Activated naive CD4-positive, alpha-beta T cell treated with anti-CD3 and anti-CD28 coated beads, Interleukin-2, amount 10 ng/mL, durations not matched to agents 7 days and 5 days (primary cell): ENCODE measurements around the gene EFCAB11.

Source experiments
- CTCF ChIA-PET: fragments of 350-600 bp; sonication (Branson Sonifier 250); formaldehyde crosslinking; loops from one replicate; lab custom pipeline; 2021; ENCODE audit warnings: antibody characterized with exemption; lab: Charles Lee
- DNase-seq: peaks from one replicate; pipeline ENCODE4 v3.0.0-alpha.2; 2020
- H3K27ac Mint-ChIP-seq: one replicate; pipeline ENCODE4 v1.8.0; 2021; ENCODE audit warnings: mild to moderate bottlenecking, moderate library complexity, mixed read lengths
- H3K27me3 Mint-ChIP-seq: one replicate; pipeline ENCODE4 v1.8.0; 2021; ENCODE audit warnings: mild to moderate bottlenecking, mixed read lengths
- H3K36me3 Mint-ChIP-seq: one replicate; pipeline ENCODE4 v1.8.0; 2021; ENCODE audit warnings: mixed read lengths
- H3K4me1 Mint-ChIP-seq: one replicate; pipeline ENCODE4 v1.8.0; 2021; ENCODE audit warnings: mixed read lengths
- H3K4me3 Mint-ChIP-seq: one replicate; pipeline ENCODE4 v1.8.0; 2021; ENCODE audit warnings: mild to moderate bottlenecking, moderate library complexity, mixed read lengths
- H3K9me3 Mint-ChIP-seq: one replicate; pipeline ENCODE4 v1.8.0; 2021; ENCODE audit warnings: mixed read lengths

Gene EFCAB11

DNA sequence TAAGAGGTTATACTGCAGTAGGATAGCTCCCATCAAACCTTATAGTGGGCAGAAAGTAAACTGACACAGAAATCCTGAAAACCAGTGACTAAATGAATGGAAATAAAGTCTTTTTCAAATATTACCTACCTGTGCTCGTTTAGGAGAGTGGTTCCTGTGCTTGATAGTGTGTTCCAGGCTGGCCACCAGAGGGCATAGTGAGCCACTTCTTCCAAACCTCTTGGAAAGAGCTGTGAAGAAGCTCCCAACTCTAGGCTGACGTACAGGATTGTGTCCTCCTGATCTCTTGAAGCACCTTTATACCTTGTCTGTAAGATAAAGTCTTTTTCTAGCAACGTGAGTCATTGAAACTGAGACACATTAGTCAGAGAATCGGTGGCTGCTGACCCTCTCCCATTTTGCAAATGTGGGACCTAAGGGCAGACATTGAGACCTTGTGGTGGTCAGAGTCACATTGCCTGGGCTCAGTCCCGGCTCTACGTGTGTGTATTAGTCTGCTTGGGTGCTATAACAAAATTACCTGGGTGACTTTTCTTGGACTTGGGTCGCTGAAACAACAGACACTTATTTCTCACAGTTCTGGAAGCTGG, 18.8 kb upstream of the EFCAB11 start:
- H3K4me3 Mint-ChIP-seq, result no peak overlapping the region
- peaks cover 43% of the 10 kb centered on the region for H3K36me3 Mint-ChIP-seq
- H3K27me3 Mint-ChIP-seq, result no peaks in the 10 kb centered on the region
- DNase-seq, result peak; percentile 71
- no peaks in the 10 kb centered on the region for H3K4me1 Mint-ChIP-seq
- CTCF ChIA-PET, result interaction anchor here (0.6 to 3.4 kb wide), 19 partner anchors 8 to 262 kb away, joined by 3 to 24 read pairs (median 7); no protein-coding TSS in a partner anchor
- H3K9me3 Mint-ChIP-seq, result no peaks in the 10 kb centered on the region
- no peak overlapping the region for H3K27ac Mint-ChIP-seq

- Mint-ChIP-seq H3K4me3 (no peak overlapping the region), H3K27me3 (no peaks in the 10 kb centered on the region), H3K4me1 (peaks cover 14% of the 10 kb centered on the region), H3K36me3 (peaks cover 69% of the 10 kb centered on the region), H3K27ac (no peak overlapping the region), H3K9me3 (no peaks in the 10 kb centered on the region)
- DNase-seq, result no peak
- CTCF ChIA-PET, result interaction anchor here (0.8 to 3.1 kb wide), 2 partner anchors 7 to 27 kb away, joined by 3 to 12 read pairs; no protein-coding TSS in a partner anchor
Observed at GRCh38 chr14:89965839-89966238, 11.3 kb upstream of the EFCAB11 start.

DNA sequence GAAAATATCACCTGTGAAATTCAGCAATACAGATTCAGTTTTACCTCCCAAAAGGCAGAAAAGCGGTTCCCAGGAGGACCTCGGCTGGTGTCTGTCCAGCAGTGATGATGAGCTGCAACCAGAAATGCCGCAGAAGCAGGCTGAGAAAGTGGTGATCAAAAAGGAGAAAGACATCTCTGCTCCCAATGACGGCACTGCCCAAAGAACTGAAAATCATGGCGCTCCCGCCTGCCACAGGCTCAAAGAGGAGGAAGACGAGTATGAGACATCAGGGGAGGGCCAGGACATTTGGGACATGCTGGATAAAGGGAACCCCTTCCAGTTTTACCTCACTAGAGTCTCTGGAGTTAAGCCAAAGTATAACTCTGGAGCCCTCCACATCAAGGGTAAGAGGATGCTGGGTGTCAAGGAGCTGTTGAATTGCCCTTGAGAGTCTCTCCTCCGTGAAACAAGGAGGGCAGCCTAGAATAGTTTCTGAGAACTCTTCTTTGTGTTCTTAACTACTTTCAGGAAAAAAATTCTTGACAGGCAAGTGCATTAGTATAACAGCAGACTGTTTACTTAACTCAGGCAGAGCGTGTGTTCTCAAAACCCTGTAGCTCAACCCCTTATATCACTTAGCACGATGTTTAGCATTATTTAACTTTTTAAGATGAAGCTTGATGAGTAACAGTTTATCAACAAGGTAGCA, 8.9 kb upstream of the EFCAB11 start:
- Mint-ChIP-seq H3K4me1 (peaks cover 37% of the 10 kb centered on the region), H3K27ac (no peak overlapping the region), H3K36me3 (peaks cover 73% of the 10 kb centered on the region), H3K9me3 (no peaks in the 10 kb centered on the region), H3K4me3 (no peak overlapping the region), H3K27me3 (no peaks in the 10 kb centered on the region)
- no peak for DNase-seq
- CTCF ChIA-PET, result interaction anchor here (3.1 kb wide), 1 partner anchor 10 kb away, joined by 12 read pairs; no protein-coding TSS in a partner anchor

- Mint-ChIP-seq H3K36me3 (peaks cover 77% of the 10 kb centered on the region), H3K4me1 (peaks cover 59% of the 10 kb centered on the region), H3K4me3 (no peak overlapping the region), H3K9me3 (no peaks in the 10 kb centered on the region), H3K27me3 (no peaks in the 10 kb centered on the region), H3K27ac (peak overlapping the region; percentile 46)
- no peak for DNase-seq
- CTCF ChIA-PET, result interaction anchor here (1.1 to 2.3 kb wide), 2 partner anchors 13 kb away, joined by 5 to 18 read pairs; no protein-coding TSS in a partner anchor
Observed at GRCh38 chr14:89960914-89961313, 6.4 kb upstream of the EFCAB11 start.

DNA sequence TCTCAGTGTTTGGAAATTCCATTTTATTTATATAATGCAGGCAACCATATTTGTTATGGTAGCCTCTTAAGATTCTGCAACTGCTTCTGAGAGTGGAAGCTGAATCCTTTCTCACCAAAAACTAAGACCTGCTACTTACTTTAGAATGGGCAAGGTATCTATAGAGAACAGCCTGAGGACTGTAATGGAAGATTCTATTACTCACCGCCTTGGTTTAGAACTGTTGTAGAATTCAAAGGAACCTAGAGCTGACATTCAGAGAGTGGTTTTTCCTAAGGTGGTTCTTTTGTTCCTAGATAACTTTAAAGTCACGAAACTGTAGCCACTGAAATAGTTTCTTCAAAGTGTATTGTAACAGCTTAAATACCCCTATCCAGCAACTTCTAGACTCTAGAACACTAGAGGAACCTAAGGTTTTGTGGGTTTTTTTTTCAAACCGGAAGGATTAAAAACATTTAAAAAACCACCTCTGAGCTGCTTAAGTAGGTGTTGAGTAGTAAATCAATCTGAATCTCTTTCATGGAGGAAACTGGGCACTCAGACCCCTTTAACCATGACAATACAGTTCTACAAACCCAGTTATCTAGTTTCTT, 5.4 kb upstream of the EFCAB11 start:
- H3K27me3 Mint-ChIP-seq, result no peaks in the 10 kb centered on the region
- H3K36me3 Mint-ChIP-seq, result peaks cover 72% of the 10 kb centered on the region
- peaks cover 59% of the 10 kb centered on the region for H3K4me1 Mint-ChIP-seq
- peak overlapping the region; percentile 88 for H3K27ac Mint-ChIP-seq
- no peak for DNase-seq
- CTCF ChIA-PET, result interaction anchor here (0.9 to 2.3 kb wide), 3 partner anchors 12 to 22 kb away, joined by 4 to 18 read pairs (median 4); no protein-coding TSS in a partner anchor
- H3K4me3 Mint-ChIP-seq, result peak overlapping the region; percentile 32
- no peaks in the 10 kb centered on the region for H3K9me3 Mint-ChIP-seq

DNA sequence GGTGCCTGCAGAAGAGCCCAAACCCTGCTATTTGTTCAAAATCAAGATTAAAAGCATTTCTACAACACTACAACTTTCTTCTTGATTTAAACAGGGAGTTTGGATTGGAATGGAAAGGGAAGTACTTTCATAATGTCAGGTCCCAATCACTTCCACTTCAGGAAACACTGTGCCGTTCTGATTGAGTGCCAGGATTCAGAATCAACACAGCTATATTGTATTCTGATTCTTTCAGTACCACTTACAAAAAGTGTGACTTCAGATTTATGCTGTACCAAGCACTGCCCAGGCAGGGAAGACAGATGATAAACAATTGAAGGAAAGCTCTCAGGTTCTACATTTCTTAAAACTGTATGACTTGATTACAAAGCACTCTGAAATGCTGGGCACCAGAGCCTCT, 4.4 kb upstream of the EFCAB11 start:
- H3K4me3 Mint-ChIP-seq, result no peak overlapping the region
- peaks cover 64% of the 10 kb centered on the region for H3K36me3 Mint-ChIP-seq
- H3K27me3 Mint-ChIP-seq, result peaks cover 3% of the 10 kb centered on the region
- no peaks in the 10 kb centered on the region for H3K9me3 Mint-ChIP-seq
- CTCF ChIA-PET, result interaction anchor here (1.7 to 2.3 kb wide), 2 partner anchors 13 to 14 kb away, joined by 4 to 18 read pairs; no protein-coding TSS in a partner anchor
- peaks cover 64% of the 10 kb centered on the region for H3K4me1 Mint-ChIP-seq
- DNase-seq, result no peak
- H3K27ac Mint-ChIP-seq, result peak overlapping the region; percentile 49

- no peaks in the 10 kb centered on the region for H3K9me3 Mint-ChIP-seq
- H3K27ac Mint-ChIP-seq, result no peak overlapping the region
- peaks cover 53% of the 10 kb centered on the region for H3K36me3 Mint-ChIP-seq
- CTCF ChIA-PET, result interaction anchor here (1.0 to 2.5 kb wide), 2 partner anchors 19 to 276 kb away, joined by 3 to 11 read pairs; no protein-coding TSS in a partner anchor
- H3K4me1 Mint-ChIP-seq, result peaks cover 73% of the 10 kb centered on the region
- DNase-seq, result no peak
- peaks cover 3% of the 10 kb centered on the region for H3K27me3 Mint-ChIP-seq
- H3K4me3 Mint-ChIP-seq, result peak overlapping the region; percentile 97
Observed at GRCh38 chr14:89957791-89958190, 3.3 kb upstream of the EFCAB11 start.

DNA sequence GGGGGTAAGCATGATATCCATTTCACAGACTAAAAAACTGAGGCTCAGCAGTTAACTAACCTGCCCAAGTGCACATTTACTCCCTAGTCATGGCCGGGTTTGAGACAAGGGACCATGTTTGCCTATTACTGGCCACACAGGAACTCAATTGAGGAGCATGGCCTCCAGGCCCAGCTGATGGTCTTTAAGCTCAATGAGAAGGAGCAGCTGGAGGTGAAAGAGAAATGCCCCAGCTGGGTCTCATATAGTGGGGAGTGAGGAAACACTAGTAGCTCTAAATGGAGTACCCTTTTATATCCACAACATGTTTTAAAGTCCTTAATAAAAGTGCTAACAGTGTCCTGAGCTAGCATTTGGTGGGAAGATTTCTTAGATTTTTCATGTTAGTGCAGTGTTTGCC, 2.8 kb upstream of the EFCAB11 start:
- Mint-ChIP-seq H3K27ac (peak overlapping the region; percentile 99), H3K4me3 (peak overlapping the region; percentile 97), H3K36me3 (peaks cover 49% of the 10 kb centered on the region), H3K27me3 (peaks cover 3% of the 10 kb centered on the region), H3K4me1 (peaks cover 74% of the 10 kb centered on the region), H3K9me3 (no peaks in the 10 kb centered on the region)
- no peak for DNase-seq
- CTCF ChIA-PET, result interaction anchor here (1.0 to 2.5 kb wide), 2 partner anchors 18 to 277 kb away, joined by 3 to 11 read pairs; no protein-coding TSS in a partner anchor

DNA sequence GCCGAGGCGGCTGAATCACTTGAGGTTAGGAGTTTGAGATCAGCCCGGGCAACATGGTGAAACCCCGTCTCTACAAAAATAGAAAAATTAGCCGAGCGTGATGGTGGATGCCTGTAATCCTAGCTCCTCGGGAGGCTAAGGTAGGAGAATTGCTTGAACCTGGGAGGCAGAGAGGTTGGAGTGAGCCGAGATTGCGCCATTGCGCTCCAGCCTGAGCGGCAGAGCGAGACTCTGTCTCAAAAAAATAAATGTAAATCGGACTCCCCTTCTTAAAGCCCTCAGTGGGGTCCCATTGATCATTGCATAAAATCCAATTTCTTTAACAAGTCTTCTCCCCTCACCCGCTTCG, 2.1 kb upstream of the EFCAB11 start:
- Mint-ChIP-seq H3K27me3 (peaks cover 3% of the 10 kb centered on the region), H3K36me3 (peaks cover 44% of the 10 kb centered on the region), H3K9me3 (no peaks in the 10 kb centered on the region), H3K4me3 (peak overlapping the region; percentile 97), H3K27ac (peak overlapping the region; percentile 99), H3K4me1 (peaks cover 72% of the 10 kb centered on the region)
- no peak for DNase-seq
- CTCF ChIA-PET, result interaction anchor here (1.3 to 2.5 kb wide), 2 partner anchors 17 kb away, joined by 6 to 11 read pairs; no protein-coding TSS in a partner anchor

DNA sequence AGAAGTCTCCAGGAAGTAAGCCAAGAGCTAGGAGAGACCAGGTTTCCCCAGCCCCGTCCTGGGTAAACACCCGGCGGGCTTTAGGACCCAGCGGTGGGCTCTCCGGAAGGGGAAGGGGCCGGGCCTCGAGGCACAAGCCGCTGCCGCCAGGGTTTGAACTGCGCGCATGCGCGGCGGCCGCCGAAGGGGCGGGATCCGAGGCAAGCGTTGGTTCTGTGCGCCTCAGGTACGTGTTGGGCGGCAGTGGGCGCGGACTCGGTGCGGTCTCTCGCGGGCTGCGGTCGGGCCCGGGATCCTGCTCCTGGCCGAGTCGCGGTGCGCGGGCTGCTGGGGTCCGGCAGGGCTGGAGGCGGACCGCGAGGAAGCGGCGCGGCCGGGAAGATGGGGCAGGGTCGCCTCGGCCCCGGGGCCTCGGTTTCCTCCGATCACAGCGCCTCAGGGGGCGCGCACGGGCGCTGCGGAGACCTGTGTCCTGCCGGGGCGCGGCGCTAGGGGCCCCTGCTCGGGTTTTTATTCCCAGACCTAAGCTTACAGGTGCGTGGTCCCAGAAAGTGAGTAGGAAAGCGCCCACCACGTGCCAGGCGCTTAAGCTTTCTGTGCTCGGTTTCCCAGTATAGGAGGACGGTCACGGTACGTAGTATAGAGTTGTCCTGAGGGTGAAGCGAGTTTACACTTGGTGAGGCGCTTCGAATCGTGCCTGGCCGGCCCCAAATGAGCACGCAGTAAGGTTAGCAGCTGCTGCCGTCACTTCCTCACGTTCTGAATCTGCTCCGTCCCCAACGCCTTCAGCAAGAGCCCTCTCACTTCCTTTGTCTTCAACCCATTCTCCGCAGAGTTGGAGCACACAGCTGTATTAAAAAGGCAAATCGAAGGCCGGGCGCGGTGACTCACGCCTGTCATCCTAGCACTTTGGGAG, 1.5 kb upstream of the EFCAB11 start, which contains the start of gene TDP1:
Gene TDP1, plus strand, starts transcription at position 183 of the 916 bp plus-strand sequence. CDS start 7,188 bp downstream, outside the sequence.
- Mint-ChIP-seq H3K4me1 (peaks cover 66% of the 10 kb centered on the region), H3K27me3 (peaks cover 3% of the 10 kb centered on the region), H3K27ac (peak within 1 kb of the TSS; percentile 99), H3K9me3 (no peaks in the 10 kb centered on the region), H3K36me3 (peaks cover 39% of the 10 kb centered on the region), H3K4me3 (peak within 1 kb of the TSS; percentile 97)
- DNase-seq, result peak; percentile 98
- CTCF ChIA-PET, result interaction anchor here (1.3 to 2.5 kb wide), 2 partner anchors 17 kb away, joined by 6 to 11 read pairs; no protein-coding TSS in a partner anchor

DNA sequence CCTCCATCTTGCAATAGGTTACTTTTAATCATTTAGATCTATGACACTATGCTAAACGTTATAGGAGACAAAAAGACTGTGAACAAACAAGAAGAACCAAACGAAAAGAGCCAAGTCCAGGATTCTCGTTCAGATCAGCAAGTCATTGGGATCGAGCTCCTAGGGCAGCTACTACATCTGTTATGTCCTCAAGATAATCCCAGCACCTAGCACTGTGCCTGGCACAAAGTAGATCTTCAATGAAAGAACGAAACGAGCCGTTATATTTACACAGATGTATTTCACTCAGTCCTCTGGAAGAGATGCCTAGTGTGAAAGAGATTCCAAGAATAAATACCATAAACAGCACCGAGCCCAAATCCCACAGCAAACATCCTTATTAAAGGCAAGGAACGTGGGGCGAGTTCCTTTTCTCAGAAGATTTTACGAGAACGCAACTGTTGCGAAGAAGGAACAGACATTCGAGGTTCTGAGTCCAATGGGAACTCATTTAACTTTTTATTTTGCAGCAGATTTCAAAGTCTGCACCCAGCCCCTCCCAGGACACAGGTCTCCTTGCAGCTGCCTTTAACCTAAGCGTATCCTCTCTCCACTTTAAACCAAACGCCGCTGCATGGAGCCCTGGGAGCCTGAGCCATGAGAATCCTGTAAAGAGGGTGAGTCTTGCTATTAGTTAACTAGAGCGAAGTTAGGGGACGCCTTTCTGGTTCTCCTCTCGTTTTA, 653 bp upstream of the EFCAB11 start:
- no peak for DNase-seq
- CTCF ChIA-PET, result interaction anchor here (1.7 kb wide), 1 partner anchor 281 kb away, joined by 4 read pairs; no protein-coding TSS in a partner anchor
- peaks cover 32% of the 10 kb centered on the region for H3K36me3 Mint-ChIP-seq
- no peaks in the 10 kb centered on the region for H3K9me3 Mint-ChIP-seq
- H3K4me3 Mint-ChIP-seq, result peak overlapping the region; percentile 97
- H3K27me3 Mint-ChIP-seq, result peaks cover 3% of the 10 kb centered on the region
- peak overlapping the region; percentile 94 for H3K27ac Mint-ChIP-seq
- H3K4me1 Mint-ChIP-seq, result peaks cover 58% of the 10 kb centered on the region

DNA sequence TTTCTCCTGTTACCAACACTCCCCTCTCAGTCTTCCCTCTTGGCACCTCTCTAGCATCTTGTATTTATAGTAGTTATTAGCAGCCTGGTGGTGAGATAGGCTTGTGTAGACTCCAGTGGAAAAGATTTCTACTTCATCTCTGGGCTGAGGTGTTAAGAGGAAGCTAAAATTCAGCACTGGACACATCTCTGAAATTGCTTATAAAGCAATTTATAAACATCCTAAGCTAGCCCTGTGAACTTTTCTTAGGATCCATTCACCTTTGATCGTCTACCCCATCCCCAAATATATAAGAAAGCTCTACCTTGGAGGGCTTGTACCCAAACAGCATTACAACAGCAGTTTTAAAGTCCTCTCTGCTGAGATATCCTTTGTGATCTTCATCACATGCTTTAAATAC, 928 bp downstream of the EFCAB11 start:
- no peak overlapping the region for H3K27ac Mint-ChIP-seq
- H3K4me3 Mint-ChIP-seq, result peak overlapping the region; percentile 97
- DNase-seq, result no peak
- H3K4me1 Mint-ChIP-seq, result peaks cover 43% of the 10 kb centered on the region
- H3K9me3 Mint-ChIP-seq, result no peaks in the 10 kb centered on the region
- peaks cover 3% of the 10 kb centered on the region for H3K27me3 Mint-ChIP-seq
- CTCF ChIA-PET, result interaction anchor here (1.1 to 1.7 kb wide), 3 partner anchors 14 to 282 kb away, joined by 4 to 5 read pairs (median 5); no protein-coding TSS in a partner anchor
- H3K36me3 Mint-ChIP-seq, result peaks cover 26% of the 10 kb centered on the region
